SK-N-SH treated with all-trans-retinoic acid at 6 μM for 48 hours (cell line): ENCODE data around the gene PRKG2.

ENCODE experiments used
- ARNTL ChIP-seq: fragments of 450-650 bp; formaldehyde crosslinking; IDR thresholded peaks from 2 replicates; pipeline ENCODE4 v1.5.0; 2020; ENCODE audit warnings: low read depth, mild to moderate bottlenecking, moderate library complexity, borderline replicate concordance
- CSDC2 ChIP-seq: fragments of 250-450 bp; sonication (Bioruptor Pico); IDR thresholded peaks from 2 replicates; pipeline ENCODE4 v1.5.0; 2020; ENCODE audit warnings: mild to moderate bottlenecking, moderate library complexity
- ISL1 ChIP-seq: fragments of 250-450 bp; sonication (Bioruptor Pico); IDR thresholded peaks from 2 replicates; pipeline ENCODE4 v2.1.2; 2022; ENCODE audit warnings: mild to moderate bottlenecking, moderate library complexity
- OSR1 ChIP-seq: fragments of 250-450 bp; sonication (Bioruptor Pico); IDR thresholded peaks from 2 replicates; pipeline ENCODE4 v1.8.0; 2022; ENCODE audit warnings: moderate library complexity, mild to moderate bottlenecking, inconsistent platforms
- PPARA ChIP-seq: fragments of 250-450 bp; sonication (Bioruptor Pico); IDR thresholded peaks from 2 replicates; pipeline ENCODE4 v1.5.0; 2020; ENCODE audit warnings: mild to moderate bottlenecking, borderline replicate concordance
- RARB ChIP-seq: fragments of 250-450 bp; sonication (Bioruptor Pico); IDR thresholded peaks from 2 replicates; pipeline ENCODE4 v1.8.0; 2021; ENCODE audit warnings: mild to moderate bottlenecking, moderate library complexity
- SNAI2 ChIP-seq: fragments of 250-450 bp; sonication (Bioruptor Pico); IDR thresholded peaks from 2 replicates; pipeline ENCODE4 v1.5.0; 2020; ENCODE audit warnings: mild to moderate bottlenecking, moderate library complexity
- TOX ChIP-seq: fragments of 250-450 bp; sonication (Bioruptor Pico); IDR thresholded peaks from 2 replicates; pipeline ENCODE4 v1.8.0; 2021; ENCODE audit warnings: mild to moderate bottlenecking, moderate library complexity, borderline replicate concordance
- ZNF565 ChIP-seq: fragments of 450-650 bp; formaldehyde crosslinking; conservative IDR thresholded peaks from 2 replicates; pipeline ENCODE4 v1.5.0; 2020; ENCODE audit warnings: low read depth, mild to moderate bottlenecking, moderate library complexity
- TF ChIP-seq, protein P1 (sequence below): fragments of 250-450 bp; sonication (Bioruptor Pico); IDR thresholded peaks from 2 replicates; pipeline ENCODE4 v1.8.0; 2020; ENCODE audit warnings: mild to moderate bottlenecking, moderate library complexity, borderline replicate concordance
- TF ChIP-seq, protein P2 (sequence below): fragments of 250-450 bp; sonication (Bioruptor Pico); IDR thresholded peaks from 2 replicates; pipeline ENCODE4 v1.5.1; 2021; ENCODE audit warnings: mild to moderate bottlenecking, moderate library complexity
- TF ChIP-seq, protein P3 (sequence below): fragments of 250-450 bp; sonication (Bioruptor Pico); IDR thresholded peaks from 2 replicates; pipeline ENCODE4 v1.5.1; 2020; ENCODE audit warnings: low read depth, mild to moderate bottlenecking, moderate library complexity

DNA sequence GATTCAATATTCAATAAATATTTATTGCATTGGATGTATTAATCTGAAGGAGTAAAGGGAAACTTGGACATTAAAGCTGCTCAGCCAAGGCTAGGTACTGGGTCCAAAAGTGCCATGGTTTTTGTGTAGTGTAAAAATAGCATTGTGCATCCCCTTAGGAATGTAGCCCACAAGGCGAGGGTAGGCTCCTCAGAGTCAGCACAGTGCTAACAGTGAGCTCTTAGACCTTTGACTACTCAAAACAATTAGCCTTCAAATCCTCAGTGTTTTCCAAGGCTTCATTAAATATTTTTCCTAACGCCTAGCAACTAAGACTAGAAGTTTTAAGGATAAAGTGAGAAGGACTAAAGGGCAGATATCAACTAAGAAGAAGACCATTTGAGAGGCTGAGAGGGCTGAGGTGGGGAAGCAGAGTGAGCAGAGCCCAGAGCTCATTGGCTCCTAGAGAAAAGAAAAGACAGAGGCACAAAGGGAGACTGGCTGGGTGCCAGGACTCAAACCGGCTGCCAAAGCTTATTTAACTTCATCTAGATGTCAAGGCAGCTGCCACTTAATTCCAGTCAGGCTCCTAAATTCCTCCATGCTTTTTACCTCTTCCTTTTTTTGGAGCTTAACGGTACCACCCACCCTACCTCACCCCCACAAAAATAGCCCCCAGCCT is 17.0 kb downstream of the PRKG2 start:
- TF ChIP-seq CSDC2 (CRISPR knock-in tag) (no peak), ARNTL (CRISPR knock-in tag) (no peak), ISL1 (CRISPR knock-in tag) (no peak), ZNF565 (CRISPR knock-in tag) (no peak), PPARA (no peak), RARB (no peak), SNAI2 (no peak), OSR1 (no peak), TOX (CRISPR knock-in tag) (no peak)
- TF ChIP-seq, protein P1, sequence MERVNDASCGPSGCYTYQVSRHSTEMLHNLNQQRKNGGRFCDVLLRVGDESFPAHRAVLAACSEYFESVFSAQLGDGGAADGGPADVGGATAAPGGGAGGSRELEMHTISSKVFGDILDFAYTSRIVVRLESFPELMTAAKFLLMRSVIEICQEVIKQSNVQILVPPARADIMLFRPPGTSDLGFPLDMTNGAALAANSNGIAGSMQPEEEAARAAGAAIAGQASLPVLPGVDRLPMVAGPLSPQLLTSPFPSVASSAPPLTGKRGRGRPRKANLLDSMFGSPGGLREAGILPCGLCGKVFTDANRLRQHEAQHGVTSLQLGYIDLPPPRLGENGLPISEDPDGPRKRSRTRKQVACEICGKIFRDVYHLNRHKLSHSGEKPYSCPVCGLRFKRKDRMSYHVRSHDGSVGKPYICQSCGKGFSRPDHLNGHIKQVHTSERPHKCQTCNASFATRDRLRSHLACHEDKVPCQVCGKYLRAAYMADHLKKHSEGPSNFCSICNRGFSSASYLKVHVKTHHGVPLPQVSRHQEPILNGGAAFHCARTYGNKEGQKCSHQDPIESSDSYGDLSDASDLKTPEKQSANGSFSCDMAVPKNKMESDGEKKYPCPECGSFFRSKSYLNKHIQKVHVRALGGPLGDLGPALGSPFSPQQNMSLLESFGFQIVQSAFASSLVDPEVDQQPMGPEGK: no peak
- TF ChIP-seq, protein P2, sequence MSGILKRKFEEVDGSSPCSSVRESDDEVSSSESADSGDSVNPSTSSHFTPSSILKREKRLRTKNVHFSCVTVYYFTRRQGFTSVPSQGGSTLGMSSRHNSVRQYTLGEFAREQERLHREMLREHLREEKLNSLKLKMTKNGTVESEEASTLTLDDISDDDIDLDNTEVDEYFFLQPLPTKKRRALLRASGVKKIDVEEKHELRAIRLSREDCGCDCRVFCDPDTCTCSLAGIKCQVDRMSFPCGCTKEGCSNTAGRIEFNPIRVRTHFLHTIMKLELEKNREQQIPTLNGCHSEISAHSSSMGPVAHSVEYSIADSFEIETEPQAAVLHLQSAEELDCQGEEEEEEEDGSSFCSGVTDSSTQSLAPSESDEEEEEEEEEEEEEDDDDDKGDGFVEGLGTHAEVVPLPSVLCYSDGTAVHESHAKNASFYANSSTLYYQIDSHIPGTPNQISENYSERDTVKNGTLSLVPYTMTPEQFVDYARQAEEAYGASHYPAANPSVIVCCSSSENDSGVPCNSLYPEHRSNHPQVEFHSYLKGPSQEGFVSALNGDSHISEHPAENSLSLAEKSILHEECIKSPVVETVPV (CRISPR knock-in tag): no peak
- TF ChIP-seq, protein P3, sequence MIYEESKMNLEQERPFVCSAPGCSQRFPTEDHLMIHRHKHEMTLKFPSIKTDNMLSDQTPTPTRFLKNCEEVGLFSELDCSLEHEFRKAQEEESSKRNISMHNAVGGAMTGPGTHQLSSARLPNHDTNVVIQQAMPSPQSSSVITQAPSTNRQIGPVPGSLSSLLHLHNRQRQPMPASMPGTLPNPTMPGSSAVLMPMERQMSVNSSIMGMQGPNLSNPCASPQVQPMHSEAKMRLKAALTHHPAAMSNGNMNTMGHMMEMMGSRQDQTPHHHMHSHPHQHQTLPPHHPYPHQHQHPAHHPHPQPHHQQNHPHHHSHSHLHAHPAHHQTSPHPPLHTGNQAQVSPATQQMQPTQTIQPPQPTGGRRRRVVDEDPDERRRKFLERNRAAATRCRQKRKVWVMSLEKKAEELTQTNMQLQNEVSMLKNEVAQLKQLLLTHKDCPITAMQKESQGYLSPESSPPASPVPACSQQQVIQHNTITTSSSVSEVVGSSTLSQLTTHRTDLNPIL (CRISPR knock-in tag): no peak
